Upper lobe of left lung (tissue), 4 donors: ENCODE results near the gene CTSF.

Experiments
- POLR2A ChIP-seq, 4 donors: fragments of 450-650 bp; IDR thresholded peaks; one replicate each; pipeline ENCODE4 v1.5.1; 2016 to 2017; ENCODE audit warnings: antibody characterized with exemption in 4 of 4, mild to moderate bottlenecking in 2 of 4
- POLR2AphosphoS5 ChIP-seq, 2 donors: sonication (generic); formaldehyde crosslinking; IDR thresholded peaks; one replicate each; pipeline ENCODE4 v1.5.1; 2017; ENCODE audit warnings: antibody characterized with exemption in 2 of 2
- TF ChIP-seq, protein P1 (sequence below), 6 experiments: fragments of 450-650 bp in 4 of 6; fragments of 200-600 bp in 2 of 6; sonication (generic) in 2 of 6; IDR thresholded peaks; one replicate each; pipeline ENCODE4 v1.5.1; 2016 to 2019; ENCODE audit warnings: antibody characterized with exemption in 6 of 6

- TF ChIP-seq, protein P1, sequence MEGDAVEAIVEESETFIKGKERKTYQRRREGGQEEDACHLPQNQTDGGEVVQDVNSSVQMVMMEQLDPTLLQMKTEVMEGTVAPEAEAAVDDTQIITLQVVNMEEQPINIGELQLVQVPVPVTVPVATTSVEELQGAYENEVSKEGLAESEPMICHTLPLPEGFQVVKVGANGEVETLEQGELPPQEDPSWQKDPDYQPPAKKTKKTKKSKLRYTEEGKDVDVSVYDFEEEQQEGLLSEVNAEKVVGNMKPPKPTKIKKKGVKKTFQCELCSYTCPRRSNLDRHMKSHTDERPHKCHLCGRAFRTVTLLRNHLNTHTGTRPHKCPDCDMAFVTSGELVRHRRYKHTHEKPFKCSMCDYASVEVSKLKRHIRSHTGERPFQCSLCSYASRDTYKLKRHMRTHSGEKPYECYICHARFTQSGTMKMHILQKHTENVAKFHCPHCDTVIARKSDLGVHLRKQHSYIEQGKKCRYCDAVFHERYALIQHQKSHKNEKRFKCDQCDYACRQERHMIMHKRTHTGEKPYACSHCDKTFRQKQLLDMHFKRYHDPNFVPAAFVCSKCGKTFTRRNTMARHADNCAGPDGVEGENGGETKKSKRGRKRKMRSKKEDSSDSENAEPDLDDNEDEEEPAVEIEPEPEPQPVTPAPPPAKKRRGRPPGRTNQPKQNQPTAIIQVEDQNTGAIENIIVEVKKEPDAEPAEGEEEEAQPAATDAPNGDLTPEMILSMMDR (IDR thresholded peaks at IDR 0.05) = no peak
- TF ChIP-seq POLR2A (IDR thresholded peaks at IDR 0.05) (no peak), POLR2AphosphoS5 (IDR thresholded peaks at IDR 0.05) (no peak)
Measured at GRCh38 chr11:66595245-66595904, 27.0 kb upstream of the CTSF start.
